ENCODE data around the gene PIGP. TPM values are rescaled to one million over a fixed set of nuclear protein-coding genes. Genes with fewer than 3 reads are reported as not detected.

Gene PIGP
- total and polyA plus RNA-seq, 2 of the 8 experiments (the other 6 are each of a cell fraction or from before 2014, with no cell fraction given): 11.3 to 18.0 TPM

GRCh38 chr21:37045149-37045548 is 27.7 kb downstream of the PIGP start:
- 90% methylated on average over 6 of the region's 6 CpGs; no CpG with 5 or more reads in 1 of the 2 experiments for WGBS, 2 experiments (ENCODE audit: extremely low coverage in 1 of 2, insufficient coverage in 1 of 2, insufficient read length in 1 of 2, insufficient replicate concordance in 2 of 2, low coverage in 1 of 2, low lambda C conversion rate in 2 of 2, missing lambda C conversion rate in 1 of 2)

More at GRCh38 chr21:37045149-37045548, 27.7 kb downstream of the PIGP start:
- FAIRE-seq (no peak), DNase-seq (ENCODE audit: low read depth in 1 of 2, low spot score in 2 of 2) (no peak)
- no peak overlapping the region for H3K9ac ChIP-seq (replicated peaks in 1 of 4; ENCODE audit: extremely low read depth in 1 of 4, low read depth in 3 of 4, low read length in 3 of 4)
- H3K4me3 ChIP-seq (ENCODE audit: extremely low read depth in 1 of 4, insufficient read depth in 2 of 4, low read depth in 3 of 4, low read length in 4 of 4): no peak overlapping the region
- POLR2A ChIA-PET (ENCODE audit: partially characterized antibody): no interaction called here
- peaks cover 0 to 2% of the 10 kb centered on the region in 2 experiments for H4K20me1 ChIP-seq (replicated peaks in 1 of 2; ENCODE audit: control insufficient read depth in 1 of 2, insufficient read depth in 2 of 2, low read length in 2 of 2)
- H3K27ac ChIP-seq (ENCODE audit: low read depth, low read length): no peak overlapping the region
- H3K4ac ChIP-seq (replicated peaks; ENCODE audit: insufficient read length, low read depth, low read length): no peak overlapping the region
- no peak overlapping the region for H2AK5ac ChIP-seq (ENCODE audit: low read depth, low read length)
- peaks cover 0 to 65% (median 30%) of the 10 kb centered on the region in 4 experiments; a peak in 6 of 7 replicates for H3K27me3 ChIP-seq (replicated peaks in 1 of 4; ENCODE audit: control insufficient read depth in 3 of 4, extremely low read depth in 1 of 4, insufficient read depth in 3 of 4, low read length in 3 of 4)
- no peak overlapping the region for H3K4me2 ChIP-seq (ENCODE audit: insufficient read depth in 1 of 2, low read depth in 2 of 2, low read length in 2 of 2)
- no peak overlapping the region for H2BK20ac ChIP-seq (ENCODE audit: low read length)
- H3K14ac ChIP-seq (ENCODE audit: insufficient read length): no peak overlapping the region
- CTCF ChIA-PET (ENCODE audit: partially characterized antibody): interaction anchor here (0.6 kb wide), 2 partner anchors 115 to 1173 kb away, joined by 3 read pairs; no protein-coding TSS in a partner anchor
- no peaks in the 10 kb centered on the region for H3K79me1 ChIP-seq (ENCODE audit: low read depth, low read length)
- no peak overlapping the region for H2BK5ac ChIP-seq (ENCODE audit: low read depth, low read length)
- no peak overlapping the region for H4K8ac ChIP-seq (ENCODE audit: extremely low read depth, insufficient read depth, low read length)
- H3K9me3 ChIP-seq (ENCODE audit: insufficient read depth in 2 of 2, low read depth in 1 of 2, low read length in 1 of 2): no peaks in the 10 kb centered on the region
- no peak for TF ChIP-seq SIN3A (conservative IDR thresholded peaks at IDR 0.05 in 1 of 2, IDR thresholded peaks at IDR 0.05 in 1 of 2; ENCODE audit: low read depth in 1 of 2, low read length in 2 of 2)
- TF ChIP-seq CHD2 (IDR thresholded peaks at IDR 0.05; ENCODE audit: low read length): no peak
- no peak for TF ChIP-seq POLR2AphosphoS5 (IDR thresholded peaks at IDR 0.05; ENCODE audit: low read depth, low read length)
- H4K5ac ChIP-seq (ENCODE audit: insufficient read length, low read depth, low read length): no peak overlapping the region
- H2BK15ac ChIP-seq (ENCODE audit: low read length): no peak overlapping the region
- H3K23ac ChIP-seq (ENCODE audit: insufficient read length): no peak overlapping the region
- H3K18ac ChIP-seq (ENCODE audit: extremely low read depth, low read length): no peak overlapping the region
- H2AFZ ChIP-seq (ENCODE audit: low read length): no peak overlapping the region
- no peaks in the 10 kb centered on the region for H3K36me3 ChIP-seq (ENCODE audit: control insufficient read depth in 2 of 4, insufficient read depth in 4 of 4, low read length in 3 of 4)
- peaks cover 0 to 10% (median 5%) of the 10 kb centered on the region in 4 experiments; a peak in 5 of 7 replicates for H3K4me1 ChIP-seq (replicated peaks in 1 of 4; ENCODE audit: control insufficient read depth in 3 of 4, insufficient read depth in 4 of 4, low read length in 3 of 4)
- no peak overlapping the region for H2BK12ac ChIP-seq (ENCODE audit: low read depth, low read length)
- no peaks in the 10 kb centered on the region for H3K79me2 ChIP-seq (ENCODE audit: control insufficient read depth in 1 of 2, insufficient read depth in 2 of 2, low read length in 2 of 2)
- H3K23me2 ChIP-seq (ENCODE audit: low read depth, low read length): no peaks in the 10 kb centered on the region
- H4K91ac ChIP-seq (replicated peaks; ENCODE audit: insufficient read length, low read length): no peak overlapping the region
- no peak overlapping the region for H2BK120ac ChIP-seq (replicated peaks; ENCODE audit: low read depth, low read length)
- no peak overlapping the region for H3K56ac ChIP-seq (replicated peaks; ENCODE audit: insufficient read length, low read depth, low read length)

Measured in H1 (cell line).